HG03439 (cell line): ENCODE data around the gene MCF2L2.

Experiments used
- ATAC-seq: cut with Tn5 transposase; IDR thresholded peaks from one replicate; pipeline ENCODE4 v1.9.1; 2021; ENCODE audit warnings: mild to moderate bottlenecking, moderate library complexity; ENCODE audit not compliant: unreplicated experiment

Gene MCF2L2

DNA sequence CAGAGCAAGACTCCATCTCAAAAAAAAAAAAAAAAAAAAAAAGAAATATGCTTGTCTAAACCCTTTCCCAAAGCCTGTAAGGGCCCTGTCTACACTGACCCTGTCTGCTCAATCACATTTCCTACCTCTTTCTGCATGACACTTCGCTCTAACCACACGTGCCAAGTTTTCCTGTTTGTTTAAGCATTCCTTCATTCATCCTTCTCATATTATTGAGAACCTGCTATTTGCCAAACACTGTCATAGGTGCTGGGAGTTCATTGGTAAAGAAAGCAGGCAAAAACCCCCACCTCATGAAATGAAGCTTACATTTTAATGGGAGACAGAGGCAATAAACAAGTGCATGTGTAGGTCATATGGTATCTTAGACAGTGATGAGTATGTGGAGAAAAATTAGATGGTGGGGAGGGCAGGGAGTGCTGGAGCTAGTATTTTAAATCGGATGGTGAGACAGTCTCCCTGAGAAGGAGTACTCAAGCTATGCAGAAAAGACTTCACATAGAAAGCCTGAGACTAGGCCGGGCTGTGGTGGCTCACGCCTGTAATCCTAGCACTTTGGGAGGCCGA lies 127.3 kb downstream of the MCF2L2 start:
- ATAC-seq = no peak

DNA sequence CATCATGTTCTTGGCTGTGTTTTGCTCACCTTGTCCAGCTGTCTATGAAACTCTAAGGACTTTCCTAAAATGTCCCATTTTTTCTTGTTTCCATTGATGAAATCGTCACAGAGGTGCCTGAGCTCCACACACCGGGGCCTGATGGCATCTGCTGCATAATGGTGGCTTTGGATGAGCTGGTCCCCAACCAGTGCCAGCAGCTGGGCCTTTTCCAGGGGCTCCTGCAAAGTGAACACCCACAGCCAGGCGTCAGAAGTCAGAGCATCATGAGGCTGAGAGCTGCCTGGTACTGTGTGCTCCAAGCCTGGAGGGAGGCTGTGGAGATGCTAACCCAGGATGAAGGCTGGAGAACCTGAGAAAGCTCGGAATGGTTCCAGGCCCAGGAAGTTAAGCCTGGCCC lies 128.4 kb downstream of the MCF2L2 start:
- no peak for ATAC-seq

DNA sequence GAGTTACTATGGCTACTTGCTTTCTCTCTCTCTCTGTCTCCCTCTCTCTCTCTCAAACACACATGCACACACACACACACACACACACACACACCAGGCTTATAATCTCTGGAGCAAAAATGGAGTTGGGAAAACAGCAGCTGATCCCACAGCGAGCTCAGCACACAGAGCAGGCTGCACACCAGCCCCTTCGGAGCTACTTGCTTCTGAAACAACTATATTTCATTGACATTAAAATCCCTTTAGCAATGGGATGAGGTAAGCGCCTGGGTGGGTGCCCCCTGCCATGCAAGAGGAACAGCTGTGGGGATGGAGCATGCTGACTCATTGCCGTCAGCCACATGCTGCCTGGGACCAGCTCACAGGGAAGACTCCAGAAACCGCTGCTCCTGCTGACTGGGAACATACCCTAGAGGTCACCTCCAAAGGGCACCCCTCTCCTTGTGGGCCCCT lies 129.7 kb downstream of the MCF2L2 start:
- no peak for ATAC-seq

DNA sequence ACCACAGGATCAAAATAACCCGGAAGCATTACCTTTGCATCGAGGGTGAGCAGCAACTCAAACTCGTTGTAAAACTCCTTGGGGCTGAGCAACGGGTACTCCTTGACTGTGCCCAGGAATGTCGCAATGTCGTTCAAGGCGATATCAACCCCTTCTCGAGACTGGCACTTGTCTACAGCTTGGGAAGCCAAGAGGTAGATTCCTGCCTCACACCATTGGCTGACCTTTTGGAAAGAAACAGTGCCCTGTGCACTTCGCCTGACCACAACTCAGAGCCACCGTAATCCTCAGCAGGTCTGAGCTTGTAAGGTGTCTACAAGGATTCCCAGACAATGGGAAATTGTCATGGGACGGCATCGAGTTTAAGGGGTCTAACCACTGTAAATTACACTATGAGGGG lies 131.5 kb downstream of the MCF2L2 start:
- ATAC-seq = no peak

DNA sequence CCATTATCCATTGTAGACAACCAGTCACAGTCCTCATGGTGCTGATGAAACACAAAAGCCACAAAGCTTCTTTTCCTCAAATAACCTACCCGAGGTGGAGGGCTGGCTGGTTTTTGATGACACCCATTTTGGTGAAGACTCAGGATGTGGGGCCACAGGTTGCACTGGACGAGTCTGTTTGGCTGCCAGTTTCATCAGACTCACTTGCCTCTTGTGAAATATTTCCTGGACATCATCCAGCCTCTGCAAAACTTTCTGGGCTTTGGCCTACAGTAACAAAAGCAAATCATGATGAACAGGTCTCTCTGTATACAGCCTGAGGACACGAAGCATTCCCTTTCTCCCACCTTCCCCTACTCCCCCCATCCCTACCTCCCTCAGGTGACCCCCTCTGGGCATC lies 133.2 kb downstream of the MCF2L2 start:
- no peak for ATAC-seq

DNA sequence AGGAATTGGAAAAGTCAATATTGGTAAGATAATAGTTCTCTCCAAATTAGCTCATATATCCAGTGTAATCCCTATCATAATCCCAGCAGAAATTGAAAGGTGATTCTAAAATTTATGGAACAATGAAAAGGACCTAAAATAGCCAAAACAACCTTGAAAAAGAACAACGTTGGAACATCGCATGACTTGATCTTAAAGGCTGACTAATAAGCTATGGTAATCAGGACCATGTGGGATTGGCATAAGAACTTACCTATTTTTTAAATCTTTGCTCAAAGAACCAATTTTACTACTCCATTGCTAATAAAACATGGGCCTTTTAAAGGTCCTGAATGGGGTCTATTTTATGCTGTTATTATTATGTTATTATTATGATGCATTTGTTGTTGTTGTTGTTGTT lies 134.5 kb downstream of the MCF2L2 start:
- ATAC-seq = no peak

DNA sequence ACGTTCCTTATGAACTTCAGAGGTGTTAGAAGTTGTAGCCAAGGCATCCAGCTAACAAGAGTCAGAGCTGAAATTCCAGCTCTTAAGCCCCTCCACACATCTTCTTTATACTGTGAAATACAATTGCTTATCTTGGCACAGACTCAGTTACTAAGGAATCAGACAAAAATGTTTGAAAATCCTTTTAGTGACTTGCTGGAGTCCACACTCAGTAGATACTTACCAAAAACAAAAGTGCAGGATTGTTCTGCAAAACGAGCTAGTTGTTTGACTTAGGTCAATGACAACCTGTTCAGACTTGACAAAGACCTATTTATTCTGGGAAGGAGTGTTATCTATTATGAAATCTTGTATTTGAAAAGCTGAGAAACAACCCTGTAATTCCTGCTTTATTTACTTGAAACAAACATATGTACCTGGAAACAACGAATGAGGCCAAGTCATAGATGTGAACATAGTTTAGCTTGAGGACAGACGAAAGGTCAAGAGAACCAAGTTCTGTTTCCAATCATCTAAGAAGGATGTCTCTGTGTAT lies 136.9 kb downstream of the MCF2L2 start:
- no peak for ATAC-seq

DNA sequence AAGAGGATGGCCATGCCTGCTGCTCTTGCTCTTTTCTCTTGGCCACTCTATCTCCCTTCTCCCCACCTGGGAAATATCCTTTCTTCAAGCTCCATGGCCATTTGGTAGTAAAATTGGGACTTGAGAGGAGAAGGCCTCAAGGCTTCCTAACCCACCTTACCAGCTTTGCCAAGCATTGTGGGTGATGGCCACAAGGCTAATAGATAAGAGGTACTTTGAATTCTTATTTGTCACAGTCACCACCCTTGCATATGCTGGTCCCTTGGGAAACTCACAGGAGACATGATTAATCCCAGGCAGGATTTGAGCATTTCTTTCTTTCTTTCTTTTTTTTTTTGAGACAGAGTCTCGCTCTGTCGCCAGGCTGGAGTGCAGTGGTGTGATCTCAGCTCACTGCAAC lies 138.2 kb downstream of the MCF2L2 start:
- ATAC-seq = no peak

DNA sequence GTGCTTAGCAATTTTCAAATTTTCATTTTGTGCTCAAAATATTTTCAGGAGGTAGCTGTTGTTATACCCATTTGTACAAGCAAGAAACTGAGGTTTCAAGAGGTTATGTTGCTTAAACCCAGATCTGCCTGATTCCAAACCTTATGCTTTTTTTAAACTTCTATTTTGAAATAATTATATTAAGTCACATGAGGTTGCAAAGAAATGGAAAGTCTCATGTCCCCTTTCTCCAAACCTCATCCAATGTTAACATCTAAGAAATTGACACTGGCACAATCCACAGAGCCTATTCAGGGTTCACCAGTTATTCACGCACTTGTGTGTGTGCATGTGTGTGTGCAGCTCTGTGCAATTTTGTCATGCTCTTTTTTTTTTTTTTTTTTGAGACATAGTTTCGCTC lies 140.3 kb downstream of the MCF2L2 start:
- no peak for ATAC-seq

DNA sequence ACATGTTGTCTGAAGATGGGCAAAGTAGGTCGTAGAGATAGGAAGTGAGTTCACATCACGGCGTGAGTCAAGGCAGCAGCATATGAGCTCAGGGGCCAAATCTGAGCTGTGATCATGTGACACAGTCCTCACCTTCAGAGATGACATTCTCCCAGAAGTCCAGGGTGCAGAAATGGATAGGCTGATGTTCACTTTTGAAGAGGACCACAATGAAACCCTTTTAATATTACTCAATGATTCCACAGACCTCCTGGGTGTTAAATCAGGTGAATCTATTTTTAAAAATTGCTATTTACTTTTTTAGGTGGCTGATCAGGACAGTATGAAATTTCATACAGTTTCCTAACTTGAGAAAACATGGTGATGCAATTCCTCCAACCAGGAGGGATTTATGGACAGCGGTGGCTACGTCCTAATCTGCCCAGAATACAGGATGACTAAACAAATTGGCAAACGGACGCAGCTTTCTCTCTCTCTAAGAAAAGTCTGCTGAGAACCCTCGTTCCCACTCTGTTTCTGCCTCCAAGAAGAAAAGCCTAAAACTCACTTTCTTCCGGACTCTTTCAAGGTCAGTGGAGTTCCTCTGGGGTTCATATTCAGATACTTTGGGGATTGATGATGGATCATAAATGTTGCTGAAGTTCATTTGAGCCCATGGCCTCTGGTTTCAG lies 141.0 kb downstream of the MCF2L2 start:
- no peak for ATAC-seq

DNA sequence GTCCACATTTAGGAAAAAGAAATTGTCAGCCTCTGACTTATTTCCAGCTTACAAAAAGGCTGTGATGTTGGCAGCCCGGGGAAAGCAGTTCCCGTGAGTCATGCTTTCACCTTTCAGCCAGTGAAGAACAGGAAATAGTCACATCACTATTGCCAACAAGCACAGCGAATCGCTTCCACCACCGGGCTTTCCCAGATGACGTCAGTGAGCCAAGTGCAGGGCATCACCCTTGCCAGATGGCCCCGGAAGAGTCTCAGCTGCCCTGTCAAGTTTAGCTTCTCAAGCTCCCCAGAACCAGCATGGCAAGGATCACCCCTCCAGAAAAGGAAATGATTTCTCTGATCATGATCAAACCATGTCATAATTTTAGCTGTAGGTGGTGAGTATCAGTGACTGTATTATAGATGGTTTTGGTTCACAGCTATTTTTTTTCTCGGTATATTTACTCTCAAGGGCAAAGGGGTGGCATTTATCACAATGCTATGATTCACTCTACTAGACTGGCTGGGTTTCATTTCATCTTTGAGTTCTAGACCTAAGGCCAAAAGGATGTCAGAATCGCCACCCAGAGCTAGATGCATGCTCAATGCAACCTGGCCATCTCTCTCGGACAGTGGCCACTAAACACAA lies 142.5 kb downstream of the MCF2L2 start:
- ATAC-seq = peak; percentile 95

DNA sequence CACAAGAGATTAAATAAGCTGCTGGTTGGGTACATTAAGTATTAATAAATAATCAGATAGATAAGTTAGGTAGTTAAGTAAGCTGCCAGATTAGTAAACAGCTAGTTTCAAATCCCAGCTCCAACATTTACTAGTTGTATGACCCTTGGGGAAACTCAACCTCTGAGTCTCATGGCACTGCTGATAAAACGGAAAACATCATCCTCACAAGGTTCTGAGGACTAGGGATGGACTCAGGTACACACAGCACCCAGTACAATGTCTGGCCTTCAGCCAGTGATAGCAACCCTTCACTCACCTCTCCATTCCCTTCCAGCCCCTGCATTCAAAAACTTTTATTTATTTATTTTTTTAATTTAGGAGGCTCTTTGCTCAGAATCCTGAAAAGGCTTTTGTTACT lies 143.1 kb downstream of the MCF2L2 start:
- ATAC-seq = no peak

DNA sequence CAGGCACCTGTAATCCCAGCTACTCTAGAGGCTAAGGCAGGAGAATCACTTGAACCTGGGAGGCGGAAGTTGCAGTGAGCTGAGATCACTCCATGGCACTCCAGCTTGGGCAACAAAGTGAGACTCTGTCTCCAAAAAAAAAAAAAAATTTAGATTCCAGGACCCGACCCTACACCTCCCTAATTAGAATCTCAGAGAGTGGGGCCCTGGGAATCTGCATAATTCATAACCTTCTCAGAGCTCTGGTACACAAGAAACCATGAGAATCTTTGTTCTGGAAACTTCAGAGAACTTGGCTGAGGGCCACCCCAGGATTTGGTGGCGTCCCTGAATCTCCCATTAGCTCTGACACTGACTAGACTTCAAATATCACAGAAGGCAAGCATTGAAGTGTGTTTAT lies 143.8 kb downstream of the MCF2L2 start:
- no peak for ATAC-seq

DNA sequence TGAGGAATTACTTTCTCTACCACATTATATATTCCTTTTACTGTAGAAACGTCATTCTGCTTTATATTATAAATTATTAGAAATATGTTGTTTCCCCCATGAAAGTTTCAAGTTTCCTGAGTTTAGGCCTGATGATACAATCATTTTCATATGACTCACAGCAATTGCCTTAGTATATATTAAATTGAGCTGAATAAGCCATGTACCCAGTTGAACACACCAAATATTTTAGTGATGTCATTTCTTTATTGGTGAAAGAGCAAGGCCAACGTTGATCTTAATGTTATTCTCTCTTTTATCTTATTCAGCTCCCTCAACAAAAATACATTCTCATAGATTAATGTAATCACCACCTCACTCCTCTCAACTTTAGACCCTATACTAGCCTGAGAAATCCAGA lies 144.5 kb downstream of the MCF2L2 start:
- no peak for ATAC-seq

DNA sequence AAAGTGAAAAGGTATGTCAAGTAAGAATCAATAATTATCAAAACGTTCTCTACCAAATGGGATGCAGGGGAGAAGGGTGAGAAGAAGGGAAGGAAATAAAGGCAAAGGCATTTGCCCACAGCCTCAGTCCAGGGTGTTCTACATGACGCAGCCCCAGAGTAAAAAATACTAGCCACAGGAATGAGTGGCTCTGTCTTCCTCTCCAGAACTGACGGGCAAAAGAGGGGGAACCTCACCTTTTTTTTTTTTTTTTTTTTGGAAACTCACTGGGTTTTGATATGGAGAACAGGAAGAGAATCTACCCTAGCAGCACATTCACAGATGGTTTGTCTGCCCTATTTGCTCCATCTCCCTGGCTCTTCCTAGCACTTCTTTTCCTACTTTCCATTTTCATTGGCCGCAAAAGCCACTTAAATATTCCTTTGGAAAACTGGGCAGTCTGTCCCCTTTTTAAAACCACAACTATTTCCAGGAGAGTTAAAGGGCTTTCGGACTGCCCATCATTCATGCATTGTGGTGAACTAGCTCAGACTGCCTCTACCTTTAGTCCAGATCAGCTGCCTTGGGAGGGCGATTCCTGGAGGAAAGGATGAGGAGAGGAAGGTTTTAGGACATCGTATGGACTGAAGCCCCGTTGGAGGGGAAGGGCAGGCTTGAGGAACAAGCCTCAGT lies 147.2 kb downstream of the MCF2L2 start:
- ATAC-seq = no peak

DNA sequence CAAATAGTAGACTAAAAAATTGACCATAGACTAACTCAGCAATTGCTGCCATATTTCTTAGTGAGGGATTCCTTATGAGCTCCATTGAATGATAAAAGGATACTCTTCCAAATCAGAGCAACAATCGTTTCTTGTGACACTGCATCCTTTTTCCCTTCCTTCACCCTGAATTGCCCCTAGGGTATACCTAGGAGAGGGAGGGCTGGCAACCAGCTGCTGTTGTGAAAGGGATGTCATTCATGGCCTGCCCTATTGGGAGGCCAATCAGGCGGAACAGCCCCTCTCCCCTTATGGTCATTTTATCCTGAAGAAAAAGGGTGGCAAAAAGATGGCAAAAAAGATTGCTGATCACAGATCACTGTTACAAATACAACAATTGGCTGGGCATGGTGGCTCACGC lies 149.0 kb downstream of the MCF2L2 start:
- no peak for ATAC-seq

DNA sequence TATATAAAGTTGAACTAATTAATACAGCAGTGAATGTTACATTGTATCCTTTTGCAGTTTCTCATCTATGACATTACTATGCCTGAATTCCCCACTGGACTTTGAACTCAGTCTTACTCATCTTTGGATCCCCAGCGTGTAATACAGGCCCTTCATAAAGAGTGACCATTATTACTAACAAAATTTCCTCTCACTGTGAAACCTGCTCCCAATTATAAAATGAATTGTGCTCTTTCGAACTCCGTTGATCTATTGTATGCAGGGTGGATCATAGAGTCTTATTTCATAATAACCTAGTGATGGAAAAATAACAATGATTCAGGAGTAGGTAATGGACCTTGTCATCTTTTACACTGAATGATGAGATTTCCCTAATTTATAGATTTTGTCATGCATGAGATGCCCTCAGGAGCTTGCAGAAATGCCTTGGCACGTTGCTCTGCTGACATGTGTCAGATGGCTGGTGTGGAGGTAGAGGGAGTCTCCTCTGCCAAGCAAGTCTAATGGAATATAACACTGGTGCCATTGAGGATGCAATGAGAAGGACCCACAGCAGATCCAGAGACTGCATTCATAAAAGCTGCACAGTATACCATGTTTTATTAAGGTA lies 149.8 kb downstream of the MCF2L2 start:
- no peak for ATAC-seq

DNA sequence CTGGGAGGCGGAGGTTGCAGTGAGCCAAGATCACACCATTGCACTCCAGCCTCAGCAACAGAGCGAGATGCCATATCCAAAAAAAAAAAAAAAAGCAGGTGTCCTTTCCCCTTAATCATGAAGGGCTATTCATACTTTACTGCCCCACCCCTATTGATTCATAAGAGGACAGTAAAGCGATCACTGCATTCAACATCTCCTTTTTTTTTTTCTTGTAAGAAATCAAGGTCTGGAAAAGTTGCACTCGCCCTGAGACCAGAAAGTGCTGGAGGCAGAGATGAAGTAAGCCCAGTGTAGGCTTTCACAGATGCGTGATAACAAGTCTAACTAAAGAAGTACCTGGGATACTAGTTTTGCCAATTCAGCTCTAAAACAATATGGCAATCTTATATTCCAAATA lies 151.2 kb downstream of the MCF2L2 start:
- ATAC-seq = no peak

DNA sequence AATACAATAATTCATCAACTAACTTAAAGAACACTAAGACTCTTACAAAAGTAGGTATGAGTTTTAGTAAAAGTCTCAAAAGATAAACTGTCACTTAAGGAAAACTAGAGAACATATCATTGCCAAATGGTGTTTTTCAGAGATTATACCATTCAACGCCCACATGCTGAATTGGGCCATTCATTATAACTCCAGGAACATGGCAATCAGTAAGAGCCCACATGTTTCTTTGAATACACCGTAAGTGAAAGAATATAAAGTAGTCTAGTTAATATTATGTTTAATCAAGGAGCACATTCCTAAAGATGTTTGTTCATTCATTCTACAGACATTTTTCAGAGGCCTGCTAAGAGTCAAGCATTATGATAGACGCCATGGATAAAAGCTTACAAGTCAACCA lies 152.5 kb downstream of the MCF2L2 start:
- no peak for ATAC-seq

DNA sequence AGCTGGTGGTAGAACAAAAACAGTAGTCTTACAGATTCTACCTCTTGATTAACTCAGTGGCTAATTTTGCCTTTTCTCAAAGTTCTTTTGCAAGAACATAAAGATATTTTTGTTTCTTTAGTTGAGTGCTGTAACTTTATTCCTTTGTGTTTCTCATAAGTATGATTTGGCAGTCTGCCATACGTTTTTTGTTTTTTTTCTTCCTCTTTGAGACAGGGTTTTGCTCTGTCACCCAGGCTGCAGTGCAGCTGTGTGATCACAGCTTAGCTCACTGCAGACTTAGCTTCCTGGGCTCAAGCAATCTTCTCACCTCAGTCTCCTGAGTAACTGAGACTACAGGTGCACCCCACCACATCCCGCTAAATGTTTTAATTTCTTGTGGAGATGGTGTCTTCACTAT lies 153.0 kb downstream of the MCF2L2 start:
- ATAC-seq = no peak

DNA sequence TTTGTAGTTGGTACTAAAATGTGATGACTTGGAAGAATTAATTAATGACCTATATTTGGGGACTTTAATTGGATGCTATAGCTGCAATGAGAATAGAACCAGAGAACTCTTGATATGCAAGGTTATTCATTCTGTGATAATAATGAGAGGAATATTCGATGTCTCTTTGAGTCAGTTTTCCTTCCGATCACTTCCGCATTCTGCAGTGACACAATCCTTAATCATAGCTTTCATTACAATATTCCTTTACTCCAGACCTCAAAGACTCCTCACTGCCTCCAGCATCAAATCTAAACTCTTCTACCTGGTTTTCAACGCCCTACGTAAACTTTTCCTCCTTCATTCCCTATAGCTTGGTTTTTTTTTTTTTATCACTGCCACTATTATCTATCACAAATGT lies 153.8 kb downstream of the MCF2L2 start:
- no peak for ATAC-seq
